HG03571 (cell line): ENCODE data around the gene DLGAP1.
"Not testable (repeated sequence)": the region's sequence is repeated elsewhere in the genome, so short reads cannot be mapped to it uniquely, and the experiment has no call there.

ENCODE experiments used
- ATAC-seq: cut with Tn5 transposase; IDR thresholded peaks from one replicate; pipeline ENCODE4 v1.9.1; 2021; ENCODE audit not compliant: unreplicated experiment

DLGAP1 gene

GRCh38 chr18:4455113-4455811 lies at the start of gene DLGAP1:
TSS of gene DLGAP1 (minus strand) at chr18:4455307.
- no peak for ATAC-seq

- not testable (repeated sequence) for ATAC-seq
These were observed 39.7 kb upstream of the DLGAP1 start for GRCh38 chr18:4494703-4495284.

GRCh38 chr18:4468511-4468910 lies 13.4 kb upstream of the DLGAP1 start:
- ATAC-seq, result no peak

- ATAC-seq, result no peak
These were observed 482 bp downstream of the DLGAP1 start for GRCh38 chr18:4454537-4455112.

- no peak for ATAC-seq
These were observed 1.1 kb downstream of the DLGAP1 start for GRCh38 chr18:4453874-4454536.

GRCh38 chr18:4453567-4453873 lies 1.6 kb downstream of the DLGAP1 start:
- ATAC-seq, result no peak

- no peak for ATAC-seq
These were observed 4.9 kb downstream of the DLGAP1 start for GRCh38 chr18:4450065-4450658.

GRCh38 chr18:4445902-4446301 lies 9.2 kb downstream of the DLGAP1 start:
- ATAC-seq, result no peak

- ATAC-seq, result no peak
These were observed 10.8 kb downstream of the DLGAP1 start for GRCh38 chr18:4444306-4444705.

- ATAC-seq, result no peak
These were observed 14.0 kb downstream of the DLGAP1 start for GRCh38 chr18:4441098-4441497.

GRCh38 chr18:4438938-4439337 lies 16.2 kb downstream of the DLGAP1 start:
- no peak for ATAC-seq

GRCh38 chr18:4433717-4434116 lies 21.4 kb downstream of the DLGAP1 start:
- ATAC-seq, result no peak

- ATAC-seq, result no peak
These were observed 24.3 kb downstream of the DLGAP1 start for GRCh38 chr18:4430836-4431235.

- no peak for ATAC-seq
These were observed 37.4 kb downstream of the DLGAP1 start for GRCh38 chr18:4417714-4418113.

GRCh38 chr18:4416976-4417375 lies 38.1 kb downstream of the DLGAP1 start:
- no peak for ATAC-seq

- ATAC-seq, result no peak
These were observed 42.8 kb downstream of the DLGAP1 start for GRCh38 chr18:4412286-4412685.

GRCh38 chr18:4406856-4407255 lies 48.3 kb downstream of the DLGAP1 start:
- no peak for ATAC-seq

GRCh38 chr18:4405965-4406364 lies 49.1 kb downstream of the DLGAP1 start:
- no peak for ATAC-seq

GRCh38 chr18:4403836-4404235 lies 51.3 kb downstream of the DLGAP1 start:
- no peak for ATAC-seq

- no peak for ATAC-seq
These were observed 54.2 kb downstream of the DLGAP1 start for GRCh38 chr18:4400911-4401310.

- ATAC-seq, result no peak
These were observed 55.2 kb downstream of the DLGAP1 start for GRCh38 chr18:4399929-4400328.

- ATAC-seq, result no peak
These were observed 60.4 kb downstream of the DLGAP1 start for GRCh38 chr18:4394700-4395099.
